ENCODE results near the gene NEK8.

DNA sequence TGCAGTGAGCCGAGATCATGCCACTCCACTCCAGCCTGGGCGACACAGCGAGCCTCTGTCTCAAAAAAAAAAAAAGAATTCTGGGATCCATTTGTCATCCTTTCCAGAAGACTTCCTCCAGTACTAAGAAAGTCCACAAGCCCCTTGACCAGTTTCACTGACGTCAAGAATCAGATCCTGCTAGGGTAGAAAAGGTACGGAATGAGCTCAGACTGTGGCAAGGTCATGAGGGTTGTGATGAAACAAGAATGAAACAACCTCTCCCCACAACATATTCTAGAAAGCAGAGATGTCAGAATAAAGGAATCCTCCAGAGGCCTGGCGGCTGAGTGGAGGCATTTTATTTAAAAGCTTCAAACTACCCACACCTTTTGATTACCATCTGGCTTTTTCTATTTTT, 45.1 kb downstream of the NEK8 start:
- TF ChIP-seq POLR2A (IDR thresholded peaks at IDR 0.05) (no peak), CTCF (IDR thresholded peaks at IDR 0.05) (no peak)
